C4-2B (cell line): ENCODE results near the gene TEX13B.
A peak's percentile ranks its signal among the peaks of the same experiment; 100 is the strongest.

Experiments used
- H3K27ac ChIP-seq: fragments of 450-650 bp; 2 replicates; pipeline ENCODE4 v1.5.1; 2017
- CTCF ChIP-seq: fragments of 450-650 bp; conservative IDR thresholded peaks from 2 replicates; pipeline ENCODE4 v1.5.1; 2017; ENCODE audit warnings: mild to moderate bottlenecking
- ZFX ChIP-seq: fragments of 450-650 bp; IDR thresholded peaks from 2 replicates; pipeline ENCODE4 v1.6.1; 2017

TEX13B gene

GRCh38 chrX:107982356-107982755 is at the start of gene TEX13B:
TSS of gene TEX13B (minus strand) at chrX:107982370. CDS start at chrX:107982127, 243 bp downstream.
- no peak for TF ChIP-seq ZFX
- TF ChIP-seq CTCF: no peak
- H3K27ac ChIP-seq: no peak within 1 kb of the TSS

- TF ChIP-seq CTCF (no peak), ZFX (no peak)
These were observed 48.0 kb upstream of the TEX13B start for GRCh38 chrX:108029928-108030711.

GRCh38 chrX:108028854-108029253 is 46.7 kb upstream of the TEX13B start:
- no peak overlapping the region for H3K27ac ChIP-seq
- no peak for TF ChIP-seq ZFX
- TF ChIP-seq CTCF: no peak

More at GRCh38 chrX:108029928-108030711, 48.0 kb upstream of the TEX13B start:
- no peak overlapping the region for H3K27ac ChIP-seq

- TF ChIP-seq ZFX (no peak), CTCF (no peak)
- no peak overlapping the region for H3K27ac ChIP-seq
These were observed 43.9 kb upstream of the TEX13B start for GRCh38 chrX:108025954-108026600.

- no peak overlapping the region for H3K27ac ChIP-seq
- TF ChIP-seq CTCF (no peak), ZFX (no peak)
These were observed 43.2 kb upstream of the TEX13B start for GRCh38 chrX:108025376-108025775.

- no peak for TF ChIP-seq ZFX
- TF ChIP-seq CTCF: no peak
- H3K27ac ChIP-seq: no peak overlapping the region
These were observed 40.4 kb upstream of the TEX13B start for GRCh38 chrX:108022491-108023089.

GRCh38 chrX:108020631-108021030 is 38.5 kb upstream of the TEX13B start:
- TF ChIP-seq ZFX (no peak), CTCF (peak; percentile 71)
- no peak overlapping the region for H3K27ac ChIP-seq
